Spleen (tissue), 7 donors: ENCODE measurements around the gene CRK.

Experiments
- POLR2AphosphoS5 ChIP-seq, 3 donors: sonication (generic); formaldehyde crosslinking; IDR thresholded peaks; one replicate each; pipeline ENCODE4 v1.5.1; 2017; ENCODE audit warnings: antibody characterized with exemption in 3 of 3
- TF ChIP-seq, protein P1 (sequence below), 11 experiments: fragments of 200-600 bp in 7 of 11; fragments of 450-650 bp in 4 of 11; sonication (generic) in 4 of 11; IDR thresholded peaks in 8 of 11; conservative IDR thresholded peaks in 3 of 11; 1 replicate in 7 of 11; 2 replicates in 4 of 11; pipeline versions ENCODE4 v1.4.0 to v1.8.0; 2016 to 2021; ENCODE audit warnings: antibody characterized with exemption in 11 of 11, inconsistent platforms in 4 of 11, mild to moderate bottlenecking in 1 of 11
- donor health status: DM: no; HTN: no; CAD: no; lungs with moderate emphysema.
- donor health status: DM: no; HTN: no; CAD: no.
- donor health status: DM: no; HTN: no; CAD: no.

DNA sequence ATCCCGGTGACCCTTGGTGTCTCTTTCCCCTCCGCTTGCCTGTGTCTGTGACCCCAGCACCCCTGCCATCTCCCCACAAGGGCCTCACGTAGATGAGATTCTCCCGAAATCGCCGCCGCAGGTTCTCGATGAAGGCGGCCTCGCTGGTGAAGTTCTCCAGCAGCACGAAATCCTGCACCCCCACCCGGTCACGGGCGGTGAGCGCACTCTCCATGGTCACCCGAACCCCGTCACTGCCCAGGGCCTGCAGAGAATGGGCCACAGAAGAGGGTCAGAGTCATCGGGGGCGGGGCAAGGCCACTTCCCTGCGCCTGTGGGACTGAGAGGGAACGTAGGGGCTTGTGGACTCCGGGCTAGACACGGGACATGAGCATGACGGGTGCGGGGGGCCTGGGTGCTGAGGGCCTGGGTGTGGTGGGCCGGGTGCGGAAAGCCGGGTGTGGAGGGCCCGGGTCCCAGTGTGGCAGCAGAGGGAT is 28.1 kb upstream of the CRK start:
- TF ChIP-seq, protein P1, sequence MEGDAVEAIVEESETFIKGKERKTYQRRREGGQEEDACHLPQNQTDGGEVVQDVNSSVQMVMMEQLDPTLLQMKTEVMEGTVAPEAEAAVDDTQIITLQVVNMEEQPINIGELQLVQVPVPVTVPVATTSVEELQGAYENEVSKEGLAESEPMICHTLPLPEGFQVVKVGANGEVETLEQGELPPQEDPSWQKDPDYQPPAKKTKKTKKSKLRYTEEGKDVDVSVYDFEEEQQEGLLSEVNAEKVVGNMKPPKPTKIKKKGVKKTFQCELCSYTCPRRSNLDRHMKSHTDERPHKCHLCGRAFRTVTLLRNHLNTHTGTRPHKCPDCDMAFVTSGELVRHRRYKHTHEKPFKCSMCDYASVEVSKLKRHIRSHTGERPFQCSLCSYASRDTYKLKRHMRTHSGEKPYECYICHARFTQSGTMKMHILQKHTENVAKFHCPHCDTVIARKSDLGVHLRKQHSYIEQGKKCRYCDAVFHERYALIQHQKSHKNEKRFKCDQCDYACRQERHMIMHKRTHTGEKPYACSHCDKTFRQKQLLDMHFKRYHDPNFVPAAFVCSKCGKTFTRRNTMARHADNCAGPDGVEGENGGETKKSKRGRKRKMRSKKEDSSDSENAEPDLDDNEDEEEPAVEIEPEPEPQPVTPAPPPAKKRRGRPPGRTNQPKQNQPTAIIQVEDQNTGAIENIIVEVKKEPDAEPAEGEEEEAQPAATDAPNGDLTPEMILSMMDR (IDR thresholded peaks at IDR 0.05 in 8 of 11, conservative IDR thresholded peaks at IDR 0.05 in 3 of 11): no peak
- no peak for TF ChIP-seq POLR2AphosphoS5 (IDR thresholded peaks at IDR 0.05)
